ENCODE results near the gene CCDC117.

CCDC117 gene

GRCh38 chr22:28795932-28796856 is 23.7 kb downstream of the CCDC117 start:
- H3K4me3 ChIP-seq (ENCODE audit: low read depth, low read length) = no peak overlapping the region
- in situ Hi-C loops (cut with HindIII; ENCODE audit: low sequenced_read_pairs) = no loop called here
- no peak for DNase-seq (ENCODE audit: low read depth, low spot score)
- no peak for TF ChIP-seq CTCF (IDR thresholded peaks at IDR 0.05; ENCODE audit: low read depth, low read length)

GRCh38 chr22:28798810-28799605 is 26.5 kb downstream of the CCDC117 start:
- in situ Hi-C loops (cut with HindIII; ENCODE audit: low sequenced_read_pairs) = no loop called here
- peak overlapping the region; percentile 64 for H3K4me3 ChIP-seq (ENCODE audit: low read depth, low read length)
- DNase-seq (ENCODE audit: low read depth, low spot score) = peak; percentile 91
- no peak for TF ChIP-seq CTCF (IDR thresholded peaks at IDR 0.05; ENCODE audit: low read depth, low read length)

GRCh38 chr22:28799606-28800307 is 27.3 kb downstream of the CCDC117 start:
- peak; percentile 63 for DNase-seq (ENCODE audit: low read depth, low spot score)
- no peak for TF ChIP-seq CTCF (IDR thresholded peaks at IDR 0.05; ENCODE audit: low read depth, low read length)
- in situ Hi-C loops (cut with HindIII; ENCODE audit: low sequenced_read_pairs) = no loop called here
- H3K4me3 ChIP-seq (ENCODE audit: low read depth, low read length) = peak overlapping the region; percentile 64

GRCh38 chr22:28800308-28801041 is 28.0 kb downstream of the CCDC117 start, which contains the start of gene XBP1:
Gene XBP1, minus strand, starts transcription at chr22:28800569.
- peak; percentile 95 for DNase-seq (ENCODE audit: low read depth, low spot score)
- H3K4me3 ChIP-seq (ENCODE audit: low read depth, low read length) = peak within 1 kb of the TSS; percentile 64
- in situ Hi-C loops (cut with HindIII; ENCODE audit: low sequenced_read_pairs) = no loop called here
- TF ChIP-seq CTCF (IDR thresholded peaks at IDR 0.05; ENCODE audit: low read depth, low read length) = no peak

- no peak for DNase-seq (ENCODE audit: low read depth, low spot score)
- no peak for TF ChIP-seq CTCF (IDR thresholded peaks at IDR 0.05; ENCODE audit: low read depth, low read length)
- no peak overlapping the region for H3K4me3 ChIP-seq (ENCODE audit: low read depth, low read length)
- in situ Hi-C loops (cut with HindIII; ENCODE audit: low sequenced_read_pairs) = no loop called here
Measured at GRCh38 chr22:28801845-28802594, 29.5 kb downstream of the CCDC117 start.
